GM23338 (cell line): ENCODE results near the gene CDCA4. TPM values are rescaled to one million over a fixed set of nuclear protein-coding genes. Genes with fewer than 3 reads are reported as not detected.

Experiments used
- ATAC-seq: fragments of 200-7000 bp; cut with Tn5 transposase; 3 replicates; pipeline ENCODE4 v1.9.1; 2020
- DNase-seq: peaks from one replicate; pipeline ENCODE4 v3.0.0-alpha.2; 2015; ENCODE audit warnings: low spot score
- H2AFZ ChIP-seq: fragments of 200-600 bp; sonication (generic); 2 replicates; pipeline ENCODE4 v1.8.0; 2016; ENCODE audit warnings: antibody characterized with exemption, mild to moderate bottlenecking, moderate library complexity
- H3F3A ChIP-seq: fragments of 200-600 bp; sonication (generic); replicated peaks from 2 replicates; pipeline ENCODE4 v1.8.0; 2017; ENCODE audit warnings: antibody characterized with exemption, mixed run types, low read depth
- H3K27ac ChIP-seq: fragments of 200-600 bp; sonication (generic); 2 replicates; pipeline ENCODE4 v1.6.1; 2016; ENCODE audit warnings: low read depth
- H3K27me3 ChIP-seq: fragments of 200-600 bp; sonication (generic); 2 replicates; pipeline ENCODE4 v1.8.0; 2016; ENCODE audit warnings: mild to moderate bottlenecking, mixed run types, moderate library complexity; ENCODE audit not compliant: insufficient read depth
- H3K36me3 ChIP-seq: fragments of 200-600 bp; sonication (generic); 2 replicates; pipeline ENCODE4 v1.8.0; 2016; ENCODE audit warnings: mild to moderate bottlenecking; ENCODE audit not compliant: insufficient read depth
- H3K4me1 ChIP-seq: fragments of 200-600 bp; sonication (generic); 2 replicates; pipeline ENCODE4 v1.8.0; 2016; ENCODE audit warnings: mild to moderate bottlenecking, moderate library complexity; ENCODE audit not compliant: insufficient read depth
- H3K4me2 ChIP-seq: fragments of 200-600 bp; sonication (generic); 2 replicates; pipeline ENCODE4 v1.7.1; 2017; ENCODE audit warnings: mixed run types
- H3K4me3 ChIP-seq: fragments of 200-600 bp; sonication (generic); 2 replicates; pipeline ENCODE4 v1.6.1; 2016; ENCODE audit warnings: mixed run types
- H3K79me2 ChIP-seq: fragments of 200-600 bp; sonication (generic); replicated peaks from 2 replicates; pipeline ENCODE4 v1.8.0; 2017; ENCODE audit warnings: mild to moderate bottlenecking; ENCODE audit not compliant: insufficient read depth
- H3K9me2 ChIP-seq: fragments of 200-600 bp; sonication (generic); 2 replicates; pipeline ENCODE4 v1.8.0; 2017; ENCODE audit not compliant: insufficient read depth
- H4K20me1 ChIP-seq: fragments of 200-600 bp; sonication (generic); replicated peaks from 2 replicates; pipeline ENCODE4 v1.8.0; 2017; ENCODE audit warnings: mild to moderate bottlenecking; ENCODE audit not compliant: insufficient read depth
- H3K27ac Mint-ChIP-seq: 2 replicates; pipeline ENCODE4 v1.8.0; 2020; ENCODE audit warnings: inconsistent platforms, mild to moderate bottlenecking, moderate library complexity, mixed read lengths
- H3K27me3 Mint-ChIP-seq: 3 replicates; pipeline ENCODE4 v1.8.0; 2022; ENCODE audit warnings: low read depth, mild to moderate bottlenecking, moderate library complexity, mixed read lengths, inconsistent platforms; ENCODE audit not compliant: insufficient read depth, poor library complexity
- H3K36me3 Mint-ChIP-seq: 3 replicates; pipeline ENCODE4 v1.8.0; 2021; ENCODE audit warnings: low read depth, mild to moderate bottlenecking, inconsistent platforms, moderate library complexity, mixed read lengths
- H3K4me1 Mint-ChIP-seq: 3 replicates; pipeline ENCODE4 v1.8.0; 2020; ENCODE audit warnings: mild to moderate bottlenecking, inconsistent platforms, mixed read lengths
- H3K4me3 Mint-ChIP-seq: 3 replicates; pipeline ENCODE4 v1.8.0; 2021; ENCODE audit warnings: moderate library complexity, mild to moderate bottlenecking, inconsistent platforms, mixed read lengths
- H3K9me3 Mint-ChIP-seq: 3 replicates; pipeline ENCODE4 v1.8.0; 2020; ENCODE audit warnings: moderate library complexity, mild to moderate bottlenecking, inconsistent platforms, mixed read lengths
- CREB1 ChIP-seq: fragments of 250-450 bp; sonication (Bioruptor Pico); IDR thresholded peaks from 2 replicates; pipeline ENCODE4 v1.5.0; 2020; ENCODE audit warnings: low read depth, mild to moderate bottlenecking, moderate library complexity
- JUNB ChIP-seq: IDR thresholded peaks from one replicate; pipeline ENCODE4 v1.6.1; 2016; ENCODE audit warnings: antibody characterized with exemption; ENCODE audit not compliant: unreplicated experiment
- NANOG ChIP-seq: IDR thresholded peaks from 2 replicates; pipeline ENCODE4 v1.6.1; 2016; ENCODE audit warnings: antibody characterized with exemption, borderline replicate concordance
- STAT1 ChIP-seq: IDR thresholded peaks from one replicate; pipeline ENCODE4 v1.6.1; 2016; ENCODE audit warnings: antibody characterized with exemption; ENCODE audit not compliant: unreplicated experiment
- ZNF462 ChIP-seq: fragments of 250-450 bp; sonication (Bioruptor Pico); IDR thresholded peaks from 2 replicates; pipeline ENCODE4 v1.5.0; 2020; ENCODE audit warnings: mild to moderate bottlenecking, moderate library complexity
- polyA plus RNA-seq: library from polyadenylated mRNA; unstranded; fragments of >200 nt; fragmentation: Nextera tagmentation; extraction: Ambion mirVana; gene quantifications from 2 replicates; pipeline ENCODE4 v1.2.1, GENCODE V29; 2016
- total RNA-seq: library from RNA; depleted of rRNA; stranded (reverse); fragments of >200 nt; shearing (Covaris generic); gene quantifications from 2 replicates; pipeline ENCODE4 v1.2.3, GENCODE V29; 2014
- TF ChIP-seq, protein P1 (sequence below): IDR thresholded peaks from one replicate; pipeline ENCODE4 v1.6.1; 2018; ENCODE audit warnings: antibody characterized with exemption; ENCODE audit not compliant: unreplicated experiment

The CDCA4 gene
- total and polyA plus RNA-seq, 2 experiments from 2014 or later: 32.6 to 70.7 TPM

DNA sequence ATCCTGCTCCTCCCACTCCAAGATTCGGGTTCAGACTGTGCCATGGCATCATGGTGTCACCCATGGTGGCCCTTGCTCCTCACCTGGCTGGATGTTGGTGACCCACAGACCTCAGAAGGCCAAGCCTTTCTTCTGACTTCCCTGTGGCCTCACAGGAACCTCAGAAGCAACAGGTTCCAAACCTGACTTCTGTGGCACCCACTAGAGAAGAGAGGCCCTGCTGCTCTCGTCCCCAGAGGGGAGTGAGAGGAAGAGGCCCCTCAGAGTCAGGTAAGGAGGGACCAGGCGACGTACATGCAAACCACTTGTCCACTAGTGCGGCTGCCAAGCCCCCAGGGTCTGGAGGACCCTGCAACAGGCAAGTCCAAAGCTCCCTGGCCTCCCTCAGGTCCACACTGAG, 24.9 kb downstream of the CDCA4 start (continued):
- TF ChIP-seq ZNF462 (CRISPR knock-in tag) (no peak), CREB1 (no peak)

DNA sequence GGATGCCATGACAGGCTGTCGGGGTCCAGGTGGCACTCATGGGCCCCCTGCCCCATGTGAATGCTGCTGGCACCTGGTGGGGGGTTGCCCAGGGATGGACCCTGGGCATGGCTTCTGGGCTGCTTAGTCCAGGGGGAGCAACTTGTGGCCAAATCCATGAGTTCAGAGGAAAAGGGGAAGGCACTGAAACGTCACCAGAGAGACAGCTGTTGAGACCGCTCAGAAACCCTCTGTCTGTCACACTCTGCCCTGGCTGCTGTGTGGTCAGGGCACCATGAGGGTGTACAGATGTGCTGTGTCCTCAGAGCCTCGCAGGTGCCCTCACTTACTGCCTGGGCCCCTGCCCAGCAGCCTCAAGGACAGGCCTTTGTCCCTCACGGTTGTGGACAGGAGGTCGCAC, 25.9 kb downstream of the CDCA4 start:
- Histone ChIP-seq H3K4me2 (no peak overlapping the region), H3K36me3 (no peaks in the 10 kb centered on the region), H3K9me2 (no peaks in the 10 kb centered on the region), H3K79me2 (no peaks in the 10 kb centered on the region), H3K27ac (no peak overlapping the region), H2AFZ (no peak overlapping the region), H3F3A (no peaks in the 10 kb centered on the region), H4K20me1 (no peaks in the 10 kb centered on the region), H3K4me1 (no peaks in the 10 kb centered on the region), H3K4me3 (no peak overlapping the region), H3K27me3 (no peaks in the 10 kb centered on the region)
- H3K9me3 Mint-ChIP-seq: no peaks in the 10 kb centered on the region; the same call in 2 of the 3 replicates
- no peak overlapping the region for H3K27ac Mint-ChIP-seq
- H3K4me3 Mint-ChIP-seq: no peak overlapping the region
- peaks cover 11% of the 10 kb centered on the region for H3K27me3 Mint-ChIP-seq
- DNase-seq (no peak), ATAC-seq (no peak)
- no peaks in the 10 kb centered on the region; the same call in 2 of the 3 replicates for H3K4me1 Mint-ChIP-seq
- H3K36me3 Mint-ChIP-seq: peaks cover 13% of the 10 kb centered on the region; the same call in 2 of the 3 replicates
- TF ChIP-seq JUNB (no peak), NANOG (no peak), CREB1 (no peak), ZNF462 (CRISPR knock-in tag) (no peak), STAT1 (no peak)
- TF ChIP-seq, protein P1, sequence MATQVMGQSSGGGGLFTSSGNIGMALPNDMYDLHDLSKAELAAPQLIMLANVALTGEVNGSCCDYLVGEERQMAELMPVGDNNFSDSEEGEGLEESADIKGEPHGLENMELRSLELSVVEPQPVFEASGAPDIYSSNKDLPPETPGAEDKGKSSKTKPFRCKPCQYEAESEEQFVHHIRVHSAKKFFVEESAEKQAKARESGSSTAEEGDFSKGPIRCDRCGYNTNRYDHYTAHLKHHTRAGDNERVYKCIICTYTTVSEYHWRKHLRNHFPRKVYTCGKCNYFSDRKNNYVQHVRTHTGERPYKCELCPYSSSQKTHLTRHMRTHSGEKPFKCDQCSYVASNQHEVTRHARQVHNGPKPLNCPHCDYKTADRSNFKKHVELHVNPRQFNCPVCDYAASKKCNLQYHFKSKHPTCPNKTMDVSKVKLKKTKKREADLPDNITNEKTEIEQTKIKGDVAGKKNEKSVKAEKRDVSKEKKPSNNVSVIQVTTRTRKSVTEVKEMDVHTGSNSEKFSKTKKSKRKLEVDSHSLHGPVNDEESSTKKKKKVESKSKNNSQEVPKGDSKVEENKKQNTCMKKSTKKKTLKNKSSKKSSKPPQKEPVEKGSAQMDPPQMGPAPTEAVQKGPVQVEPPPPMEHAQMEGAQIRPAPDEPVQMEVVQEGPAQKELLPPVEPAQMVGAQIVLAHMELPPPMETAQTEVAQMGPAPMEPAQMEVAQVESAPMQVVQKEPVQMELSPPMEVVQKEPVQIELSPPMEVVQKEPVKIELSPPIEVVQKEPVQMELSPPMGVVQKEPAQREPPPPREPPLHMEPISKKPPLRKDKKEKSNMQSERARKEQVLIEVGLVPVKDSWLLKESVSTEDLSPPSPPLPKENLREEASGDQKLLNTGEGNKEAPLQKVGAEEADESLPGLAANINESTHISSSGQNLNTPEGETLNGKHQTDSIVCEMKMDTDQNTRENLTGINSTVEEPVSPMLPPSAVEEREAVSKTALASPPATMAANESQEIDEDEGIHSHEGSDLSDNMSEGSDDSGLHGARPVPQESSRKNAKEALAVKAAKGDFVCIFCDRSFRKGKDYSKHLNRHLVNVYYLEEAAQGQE: no peak
